ENCODE data around the gene METTL13.

GRCh38 chr1:171739656-171740055 lies 41.8 kb upstream of the METTL13 start:
- TF ChIP-seq CTCF (IDR thresholded peaks at IDR 0.05) (no peak), SIN3A (IDR thresholded peaks at IDR 0.05; ENCODE audit: borderline replicate concordance, insufficient read depth, low read depth, low read length) (no peak), POLR2AphosphoS5 (IDR thresholded peaks at IDR 0.05; ENCODE audit: low read depth, low read length) (no peak), REST (IDR thresholded peaks at IDR 0.05; ENCODE audit: insufficient read depth in 1 of 2, low read depth in 2 of 2, low read length in 1 of 2) (no peak), TCF7L2 (IDR thresholded peaks at IDR 0.05; ENCODE audit: low read depth, low read length) (no peak)

All from Panc1 (cell line).